HCT116 (cell line): ENCODE measurements around the gene LRRC32.

Experiments used
- CTCF ChIP-seq, 3 experiments: fragments of 200-600 bp in 1 of 3; sonication (generic) in 1 of 3; IDR thresholded peaks in 2 of 3; conservative IDR thresholded peaks in 1 of 3; 2 replicates each; pipeline ENCODE4 v1.5.1; 2012 to 2017; ENCODE audit warnings: low read depth in 2 of 3, low read length in 2 of 3, antibody characterized with exemption in 1 of 3, borderline replicate concordance in 1 of 3, control low read depth in 1 of 3, mild to moderate bottlenecking in 1 of 3, mixed read lengths in 1 of 3, mixed run types in 1 of 3, moderate library complexity in 1 of 3; ENCODE audit not compliant: insufficient read depth in 1 of 3
- EZH2 ChIP-seq: fragments of 200-600 bp; sonication (generic); IDR thresholded peaks from 2 replicates; pipeline ENCODE4 v1.6.1; 2017; ENCODE audit warnings: antibody characterized with exemption, mixed run types
- POLR2A ChIP-seq: IDR thresholded peaks from 2 replicates; pipeline ENCODE4 v1.7.0; 2011; ENCODE audit warnings: borderline replicate concordance; ENCODE audit not compliant: insufficient read depth, insufficient read length; ENCODE audit errors: extremely low read depth
- TCF7L2 ChIP-seq: IDR thresholded peaks from 2 replicates; pipeline ENCODE4 v1.7.0; 2011; ENCODE audit warnings: borderline replicate concordance, inconsistent platforms; ENCODE audit not compliant: insufficient read depth, insufficient read length; ENCODE audit errors: extremely low read depth
- ZBTB33 ChIP-seq: IDR thresholded peaks from 2 replicates; pipeline ENCODE4 v1.6.1; 2011; ENCODE audit warnings: mild to moderate bottlenecking, low read length, moderate library complexity; ENCODE audit not compliant: insufficient replicate concordance; ENCODE audit errors: extremely low read depth

GRCh38 chr11:76657187-76658170 lies 13.1 kb downstream of the LRRC32 start:
- no peak for TF ChIP-seq CTCF (IDR thresholded peaks at IDR 0.05 in 2 of 3, conservative IDR thresholded peaks at IDR 0.05 in 1 of 3; ENCODE audit: borderline replicate concordance in 1 of 3, insufficient read depth in 1 of 3, low read depth in 2 of 3, low read length in 2 of 3)
- no peak for TF ChIP-seq ZBTB33
- no peak for TF ChIP-seq EZH2
- TF ChIP-seq TCF7L2: no peak
- no peak for TF ChIP-seq POLR2A
